Suprapubic skin (tissue), 4 donors: ENCODE data around the gene ALDH1A1. TPM values are rescaled to one million over a fixed set of nuclear protein-coding genes. Genes with fewer than 3 reads are reported as not detected.

Experiments used
- DNase-seq, 2 donors: peaks; one replicate each; pipeline ENCODE4 v3.0.0-alpha.2; 2019; ENCODE audit warnings: low spot score in 2 of 2
- H3K27ac ChIP-seq: fragments of 200-600 bp; sonication (generic); one replicate; pipeline ENCODE4 v1.5.1; 2019
- H3K27me3 ChIP-seq: fragments of 200-600 bp; sonication (generic); one replicate; pipeline ENCODE4 v1.5.1; 2019
- H3K36me3 ChIP-seq: fragments of 200-600 bp; sonication (generic); one replicate; pipeline ENCODE4 v1.5.1; 2019
- H3K4me1 ChIP-seq: fragments of 200-600 bp; sonication (generic); one replicate; pipeline ENCODE4 v1.5.1; 2019
- H3K4me3 ChIP-seq: fragments of 200-600 bp; sonication (generic); one replicate; pipeline ENCODE4 v1.5.1; 2019; ENCODE audit warnings: mild to moderate bottlenecking
- H3K9me3 ChIP-seq: fragments of 200-600 bp; sonication (generic); one replicate; pipeline ENCODE4 v1.5.1; 2019
- EP300 ChIP-seq: sonication (generic); formaldehyde crosslinking; IDR thresholded peaks from one replicate; pipeline ENCODE4 v1.6.1; 2017; ENCODE audit warnings: antibody characterized with exemption
- POLR2A ChIP-seq, 2 donors: fragments of 450-650 bp; IDR thresholded peaks; one replicate each; pipeline ENCODE4 v1.6.1; 2017; ENCODE audit warnings: antibody characterized with exemption in 2 of 2, mild to moderate bottlenecking in 2 of 2, moderate library complexity in 2 of 2
- POLR2AphosphoS5 ChIP-seq, 3 donors: sonication (generic); formaldehyde crosslinking; IDR thresholded peaks; one replicate each; pipeline ENCODE4 v1.6.1; 2017; ENCODE audit warnings: antibody characterized with exemption in 3 of 3
- WGBS: methylation state at CpG from one replicate; pipeline ENCODE4 v1.1.5; 2018; 5-methylcytosine and 5-hydroxymethylcytosine counted together
- total RNA-seq, 4 donors: library from RNA; depleted of rRNA; stranded (reverse); fragments of >200 nt; gene quantifications; one replicate each; pipeline ENCODE4 v1.1.0, GENCODE V29; 2016
- TF ChIP-seq, protein P1 (sequence below), 2 donors: fragments of 200-600 bp in 1 of 2; fragments of 450-650 bp in 1 of 2; sonication (generic) in 1 of 2; IDR thresholded peaks; one replicate each; pipeline ENCODE4 v1.5.1; 2016 to 2019; ENCODE audit warnings: antibody characterized with exemption in 2 of 2, mild to moderate bottlenecking in 1 of 2, moderate library complexity in 1 of 2

ALDH1A1 gene
- total RNA-seq, 4 donors from 2014 or later: 7.7 to 19.2 (median 11.2) TPM

DNA sequence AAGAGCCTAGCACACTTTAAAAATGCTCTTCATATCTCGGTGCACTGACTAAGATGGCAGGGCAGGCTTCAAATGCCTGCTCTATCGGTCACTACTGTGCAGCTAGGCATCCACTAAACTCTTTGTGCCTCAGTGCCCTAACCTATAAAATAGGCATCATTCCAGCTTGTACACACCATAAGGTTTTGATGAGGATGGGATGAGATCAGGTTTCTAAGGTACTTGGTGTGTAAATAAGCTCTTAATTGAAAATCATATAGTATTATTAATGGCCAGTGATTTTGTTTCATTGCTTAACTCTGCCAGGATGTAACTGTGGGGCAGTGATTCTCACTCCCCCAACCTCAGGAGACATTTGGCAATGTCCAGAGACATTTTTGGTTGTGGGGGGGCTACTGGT is 78.5 kb downstream of the ALDH1A1 start:
- Histone ChIP-seq H3K9me3 (no peaks in the 10 kb centered on the region), H3K36me3 (no peaks in the 10 kb centered on the region), H3K27ac (no peak overlapping the region), H3K4me1 (peaks cover 17% of the 10 kb centered on the region), H3K4me3 (no peak overlapping the region), H3K27me3 (no peaks in the 10 kb centered on the region)
- TF ChIP-seq POLR2AphosphoS5 (IDR thresholded peaks at IDR 0.05): no peak
- no peak for TF ChIP-seq EP300
- DNase-seq: no peak
- WGBS: 100% methylated on average over 2 of the region's 2 CpGs

GRCh38 chr9:72873456-72873855 is 79.4 kb downstream of the ALDH1A1 start:
- Histone ChIP-seq H3K4me1 (peaks cover 17% of the 10 kb centered on the region), H3K4me3 (no peak overlapping the region), H3K9me3 (no peaks in the 10 kb centered on the region), H3K27ac (no peak overlapping the region), H3K36me3 (no peaks in the 10 kb centered on the region), H3K27me3 (no peaks in the 10 kb centered on the region)
- 55% methylated on average over 1 of the region's 1 CpG for WGBS
- TF ChIP-seq EP300: no peak
- TF ChIP-seq POLR2AphosphoS5 (IDR thresholded peaks at IDR 0.05): no peak
- no peak for TF ChIP-seq POLR2A (IDR thresholded peaks at IDR 0.05)
- TF ChIP-seq, protein P1, sequence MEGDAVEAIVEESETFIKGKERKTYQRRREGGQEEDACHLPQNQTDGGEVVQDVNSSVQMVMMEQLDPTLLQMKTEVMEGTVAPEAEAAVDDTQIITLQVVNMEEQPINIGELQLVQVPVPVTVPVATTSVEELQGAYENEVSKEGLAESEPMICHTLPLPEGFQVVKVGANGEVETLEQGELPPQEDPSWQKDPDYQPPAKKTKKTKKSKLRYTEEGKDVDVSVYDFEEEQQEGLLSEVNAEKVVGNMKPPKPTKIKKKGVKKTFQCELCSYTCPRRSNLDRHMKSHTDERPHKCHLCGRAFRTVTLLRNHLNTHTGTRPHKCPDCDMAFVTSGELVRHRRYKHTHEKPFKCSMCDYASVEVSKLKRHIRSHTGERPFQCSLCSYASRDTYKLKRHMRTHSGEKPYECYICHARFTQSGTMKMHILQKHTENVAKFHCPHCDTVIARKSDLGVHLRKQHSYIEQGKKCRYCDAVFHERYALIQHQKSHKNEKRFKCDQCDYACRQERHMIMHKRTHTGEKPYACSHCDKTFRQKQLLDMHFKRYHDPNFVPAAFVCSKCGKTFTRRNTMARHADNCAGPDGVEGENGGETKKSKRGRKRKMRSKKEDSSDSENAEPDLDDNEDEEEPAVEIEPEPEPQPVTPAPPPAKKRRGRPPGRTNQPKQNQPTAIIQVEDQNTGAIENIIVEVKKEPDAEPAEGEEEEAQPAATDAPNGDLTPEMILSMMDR (IDR thresholded peaks at IDR 0.05): no peak
- DNase-seq: no peak

- Histone ChIP-seq H3K4me3 (no peak overlapping the region), H3K27me3 (no peaks in the 10 kb centered on the region), H3K9me3 (no peaks in the 10 kb centered on the region), H3K27ac (no peak overlapping the region), H3K36me3 (no peaks in the 10 kb centered on the region), H3K4me1 (peaks cover 17% of the 10 kb centered on the region)
- no peak for DNase-seq
- 76% methylated on average over 2 of the region's 2 CpGs for WGBS
- TF ChIP-seq POLR2A (IDR thresholded peaks at IDR 0.05): no peak
- TF ChIP-seq EP300: no peak
- TF ChIP-seq, protein P1 (IDR thresholded peaks at IDR 0.05): no peak
- no peak for TF ChIP-seq POLR2AphosphoS5 (IDR thresholded peaks at IDR 0.05)
These were observed 80.1 kb downstream of the ALDH1A1 start for GRCh38 chr9:72872718-72873117.

DNA sequence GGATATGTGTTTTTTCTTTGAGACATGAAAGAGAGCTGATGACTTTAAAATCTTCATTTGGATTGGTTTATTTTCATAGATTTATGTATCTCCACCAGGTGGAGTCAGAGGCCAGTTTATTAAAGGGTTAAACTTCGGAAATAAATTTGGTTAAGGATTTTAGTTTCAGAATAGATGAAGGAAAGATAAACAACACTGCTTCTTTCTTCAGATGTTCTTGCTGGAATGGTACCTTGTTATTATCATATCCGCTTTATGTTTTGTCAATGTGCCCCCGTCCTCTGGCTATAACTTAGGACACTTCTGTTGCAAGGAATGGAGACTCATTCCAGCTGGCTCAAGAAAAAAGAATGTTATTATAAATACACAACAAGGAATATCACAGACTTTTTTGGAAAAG is 81.2 kb downstream of the ALDH1A1 start:
- Histone ChIP-seq H3K4me3 (no peak overlapping the region), H3K27ac (no peak overlapping the region), H3K36me3 (no peaks in the 10 kb centered on the region), H3K27me3 (no peaks in the 10 kb centered on the region), H3K4me1 (peaks cover 17% of the 10 kb centered on the region), H3K9me3 (no peaks in the 10 kb centered on the region)
- WGBS: 28% methylated on average over 3 of the region's 3 CpGs
- no peak for TF ChIP-seq POLR2A (IDR thresholded peaks at IDR 0.05)
- TF ChIP-seq, protein P1 (IDR thresholded peaks at IDR 0.05): peak in 1 of 2 donors; percentile 14
- TF ChIP-seq POLR2AphosphoS5 (IDR thresholded peaks at IDR 0.05): no peak
- TF ChIP-seq EP300: no peak
- DNase-seq: no peak

DNA sequence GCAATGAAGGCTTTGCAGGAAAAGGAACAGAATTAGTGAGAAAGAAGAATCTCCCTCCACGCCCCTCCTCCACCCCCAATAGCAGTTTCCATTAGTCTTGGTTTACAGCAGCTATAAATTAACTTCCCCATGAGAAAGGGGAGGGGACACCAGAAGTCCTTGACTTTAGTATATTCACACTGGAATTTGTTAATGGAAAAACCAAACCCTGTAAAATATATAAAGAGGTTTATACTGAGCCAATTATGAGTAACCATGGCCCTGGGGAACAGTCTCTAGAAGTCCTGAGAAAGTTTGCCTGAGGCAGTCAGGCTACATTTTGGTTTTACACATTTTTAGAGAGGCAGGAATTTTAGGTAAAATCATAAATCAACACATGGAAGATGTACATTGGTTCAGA is 88.5 kb downstream of the ALDH1A1 start:
- Histone ChIP-seq H3K27ac (no peak overlapping the region), H3K4me1 (no peaks in the 10 kb centered on the region), H3K27me3 (no peaks in the 10 kb centered on the region), H3K4me3 (no peak overlapping the region), H3K36me3 (no peaks in the 10 kb centered on the region), H3K9me3 (no peaks in the 10 kb centered on the region)
- TF ChIP-seq POLR2A (IDR thresholded peaks at IDR 0.05) (no peak), EP300 (no peak), POLR2AphosphoS5 (IDR thresholded peaks at IDR 0.05) (no peak)
- TF ChIP-seq, protein P1 (IDR thresholded peaks at IDR 0.05): no peak
- 87% methylated on average over 1 of the region's 1 CpG for WGBS
- DNase-seq: no peak
